ENCODE results near the gene PKP3. TPM values are rescaled to one million over a fixed set of nuclear protein-coding genes. Genes with fewer than 3 reads are reported as not detected.
"Not testable (repeated sequence)": the region's sequence is repeated elsewhere in the genome, so short reads cannot be mapped to it uniquely, and the experiment has no call there.

The PKP3 gene
- polyA plus RNA-seq, 3 donors: 4.1 to 5.5 (median 4.4) TPM

GRCh38 chr11:393219-394033, 583 bp upstream of the PKP3 start:
- no peak for DNase-seq (ENCODE audit: low read depth in 3 of 3, low spot score in 2 of 3)

- no peak for DNase-seq (ENCODE audit: low read depth in 3 of 3, low spot score in 2 of 3)
Measured at GRCh38 chr11:394858-395655, 1.0 kb downstream of the PKP3 start.

GRCh38 chr11:395866-396265, 1.9 kb downstream of the PKP3 start:
- no peak for DNase-seq (ENCODE audit: low read depth in 3 of 3, low spot score in 2 of 3)

GRCh38 chr11:396511-396947, 2.5 kb downstream of the PKP3 start:
- DNase-seq (ENCODE audit: low read depth in 3 of 3, low spot score in 2 of 3): no peak

- DNase-seq (ENCODE audit: low read depth in 3 of 3, low spot score in 2 of 3): no peak
Measured at GRCh38 chr11:396948-397548, 3.0 kb downstream of the PKP3 start.

GRCh38 chr11:398826-399225, 4.8 kb downstream of the PKP3 start:
- no peak for DNase-seq (ENCODE audit: low read depth in 3 of 3, low spot score in 2 of 3)

- DNase-seq (ENCODE audit: low read depth in 3 of 3, low spot score in 2 of 3): no peak
Measured at GRCh38 chr11:399731-400211, 5.8 kb downstream of the PKP3 start.

GRCh38 chr11:400241-400689, 6.3 kb downstream of the PKP3 start:
- DNase-seq (ENCODE audit: low read depth in 3 of 3, low spot score in 2 of 3): no peak

- not testable (repeated sequence) for DNase-seq (ENCODE audit: low read depth in 3 of 3, low spot score in 2 of 3)
Measured at GRCh38 chr11:401196-401595, 7.2 kb downstream of the PKP3 start.

- no peak for DNase-seq (ENCODE audit: low read depth in 3 of 3, low spot score in 2 of 3)
Measured at GRCh38 chr11:403021-403760, 9.2 kb downstream of the PKP3 start.

- no peak for DNase-seq (ENCODE audit: low read depth in 3 of 3, low spot score in 2 of 3)
Measured at GRCh38 chr11:403761-404431, 9.9 kb downstream of the PKP3 start.

- no peak for DNase-seq (ENCODE audit: low read depth in 3 of 3, low spot score in 2 of 3)
Measured at GRCh38 chr11:404551-405264, 10.7 kb downstream of the PKP3 start.

GRCh38 chr11:405323-405953, 11.4 kb downstream of the PKP3 start:
- no peak for DNase-seq (ENCODE audit: low read depth in 3 of 3, low spot score in 2 of 3)

- no peak for DNase-seq (ENCODE audit: low read depth in 3 of 3, low spot score in 2 of 3)
Measured at GRCh38 chr11:405954-406795, 12.2 kb downstream of the PKP3 start.

- no peak for DNase-seq (ENCODE audit: low read depth in 3 of 3, low spot score in 2 of 3)
Measured at GRCh38 chr11:406796-407650, 13.0 kb downstream of the PKP3 start.

- no peak for DNase-seq (ENCODE audit: low read depth in 3 of 3, low spot score in 2 of 3)
Measured at GRCh38 chr11:407651-408123, 13.7 kb downstream of the PKP3 start.
